GM23338 (cell line): ENCODE measurements around the gene FBXL5. TPM values are rescaled to one million over a fixed set of nuclear protein-coding genes. Genes with fewer than 3 reads are reported as not detected.

Experiments
- ATAC-seq: fragments of 200-7000 bp; cut with Tn5 transposase; 3 replicates; pipeline ENCODE4 v1.9.1; 2020
- DNase-seq: peaks from one replicate; pipeline ENCODE4 v3.0.0-alpha.2; 2015; ENCODE audit warnings: low spot score
- H2AFZ ChIP-seq: fragments of 200-600 bp; sonication (generic); 2 replicates; pipeline ENCODE4 v1.8.0; 2016; ENCODE audit warnings: antibody characterized with exemption, mild to moderate bottlenecking, moderate library complexity
- H3F3A ChIP-seq: fragments of 200-600 bp; sonication (generic); replicated peaks from 2 replicates; pipeline ENCODE4 v1.8.0; 2017; ENCODE audit warnings: antibody characterized with exemption, mixed run types, low read depth
- H3K27ac ChIP-seq: fragments of 200-600 bp; sonication (generic); 2 replicates; pipeline ENCODE4 v1.6.1; 2016; ENCODE audit warnings: low read depth
- H3K27me3 ChIP-seq: fragments of 200-600 bp; sonication (generic); 2 replicates; pipeline ENCODE4 v1.8.0; 2016; ENCODE audit warnings: mild to moderate bottlenecking, mixed run types, moderate library complexity; ENCODE audit not compliant: insufficient read depth
- H3K36me3 ChIP-seq: fragments of 200-600 bp; sonication (generic); 2 replicates; pipeline ENCODE4 v1.8.0; 2016; ENCODE audit warnings: mild to moderate bottlenecking; ENCODE audit not compliant: insufficient read depth
- H3K4me1 ChIP-seq: fragments of 200-600 bp; sonication (generic); 2 replicates; pipeline ENCODE4 v1.8.0; 2016; ENCODE audit warnings: mild to moderate bottlenecking, moderate library complexity; ENCODE audit not compliant: insufficient read depth
- H3K4me2 ChIP-seq: fragments of 200-600 bp; sonication (generic); 2 replicates; pipeline ENCODE4 v1.7.1; 2017; ENCODE audit warnings: mixed run types
- H3K4me3 ChIP-seq: fragments of 200-600 bp; sonication (generic); 2 replicates; pipeline ENCODE4 v1.6.1; 2016; ENCODE audit warnings: mixed run types
- H3K79me2 ChIP-seq: fragments of 200-600 bp; sonication (generic); replicated peaks from 2 replicates; pipeline ENCODE4 v1.8.0; 2017; ENCODE audit warnings: mild to moderate bottlenecking; ENCODE audit not compliant: insufficient read depth
- H3K9me2 ChIP-seq: fragments of 200-600 bp; sonication (generic); 2 replicates; pipeline ENCODE4 v1.8.0; 2017; ENCODE audit not compliant: insufficient read depth
- H4K20me1 ChIP-seq: fragments of 200-600 bp; sonication (generic); replicated peaks from 2 replicates; pipeline ENCODE4 v1.8.0; 2017; ENCODE audit warnings: mild to moderate bottlenecking; ENCODE audit not compliant: insufficient read depth
- H3K27ac Mint-ChIP-seq: 2 replicates; pipeline ENCODE4 v1.8.0; 2020; ENCODE audit warnings: inconsistent platforms, mild to moderate bottlenecking, moderate library complexity, mixed read lengths
- H3K27me3 Mint-ChIP-seq: 3 replicates; pipeline ENCODE4 v1.8.0; 2022; ENCODE audit warnings: low read depth, mild to moderate bottlenecking, moderate library complexity, mixed read lengths, inconsistent platforms; ENCODE audit not compliant: insufficient read depth, poor library complexity
- H3K36me3 Mint-ChIP-seq: 3 replicates; pipeline ENCODE4 v1.8.0; 2021; ENCODE audit warnings: low read depth, mild to moderate bottlenecking, inconsistent platforms, moderate library complexity, mixed read lengths
- H3K4me1 Mint-ChIP-seq: 3 replicates; pipeline ENCODE4 v1.8.0; 2020; ENCODE audit warnings: mild to moderate bottlenecking, inconsistent platforms, mixed read lengths
- H3K4me3 Mint-ChIP-seq: 3 replicates; pipeline ENCODE4 v1.8.0; 2021; ENCODE audit warnings: moderate library complexity, mild to moderate bottlenecking, inconsistent platforms, mixed read lengths
- H3K9me3 Mint-ChIP-seq: 3 replicates; pipeline ENCODE4 v1.8.0; 2020; ENCODE audit warnings: moderate library complexity, mild to moderate bottlenecking, inconsistent platforms, mixed read lengths
- CREB1 ChIP-seq: fragments of 250-450 bp; sonication (Bioruptor Pico); IDR thresholded peaks from 2 replicates; pipeline ENCODE4 v1.5.0; 2020; ENCODE audit warnings: low read depth, mild to moderate bottlenecking, moderate library complexity
- CTCF ChIP-seq, 2 experiments: fragments of 200-600 bp in 1 of 2; sonication (generic) in 1 of 2; conservative IDR thresholded peaks; 2 replicates each; pipeline versions ENCODE4 v1.5.1 to v1.6.1; 2016 to 2017; ENCODE audit warnings: antibody characterized with exemption in 2 of 2, low read depth in 2 of 2, mild to moderate bottlenecking in 2 of 2, moderate library complexity in 1 of 2
- JUNB ChIP-seq: IDR thresholded peaks from one replicate; pipeline ENCODE4 v1.6.1; 2016; ENCODE audit warnings: antibody characterized with exemption; ENCODE audit not compliant: unreplicated experiment
- POLR2AphosphoS5 ChIP-seq: IDR thresholded peaks from 2 replicates; pipeline ENCODE4 v1.6.1; 2016; ENCODE audit warnings: antibody characterized with exemption, low read depth
- REST ChIP-seq: IDR thresholded peaks from one replicate; pipeline ENCODE4 v1.6.1; 2018; ENCODE audit warnings: antibody characterized with exemption; ENCODE audit not compliant: unreplicated experiment
- STAT1 ChIP-seq: IDR thresholded peaks from one replicate; pipeline ENCODE4 v1.6.1; 2016; ENCODE audit warnings: antibody characterized with exemption; ENCODE audit not compliant: unreplicated experiment
- ZNF331 ChIP-seq: fragments of 250-450 bp; sonication (Bioruptor Pico); IDR thresholded peaks from 2 replicates; pipeline ENCODE4 v1.5.0; 2020; ENCODE audit warnings: low read depth, mild to moderate bottlenecking, moderate library complexity
- polyA plus RNA-seq: library from polyadenylated mRNA; unstranded; fragments of >200 nt; fragmentation: Nextera tagmentation; extraction: Ambion mirVana; gene quantifications from 2 replicates; pipeline ENCODE4 v1.2.1, GENCODE V29; 2016
- total RNA-seq: library from RNA; depleted of rRNA; stranded (reverse); fragments of >200 nt; shearing (Covaris generic); gene quantifications from 2 replicates; pipeline ENCODE4 v1.2.3, GENCODE V29; 2014
- TF ChIP-seq, protein P1 (sequence below): fragments of 250-450 bp; sonication (Bioruptor Pico); IDR thresholded peaks from 2 replicates; pipeline ENCODE4 v1.5.0; 2020; ENCODE audit warnings: mild to moderate bottlenecking, moderate library complexity
- TF ChIP-seq, protein P2 (sequence below): IDR thresholded peaks from 2 replicates; pipeline ENCODE4 v1.6.1; 2016; ENCODE audit warnings: antibody characterized with exemption

FBXL5 gene
- total and polyA plus RNA-seq, 2 experiments from 2014 or later = 55.7 to 81.9 TPM

DNA sequence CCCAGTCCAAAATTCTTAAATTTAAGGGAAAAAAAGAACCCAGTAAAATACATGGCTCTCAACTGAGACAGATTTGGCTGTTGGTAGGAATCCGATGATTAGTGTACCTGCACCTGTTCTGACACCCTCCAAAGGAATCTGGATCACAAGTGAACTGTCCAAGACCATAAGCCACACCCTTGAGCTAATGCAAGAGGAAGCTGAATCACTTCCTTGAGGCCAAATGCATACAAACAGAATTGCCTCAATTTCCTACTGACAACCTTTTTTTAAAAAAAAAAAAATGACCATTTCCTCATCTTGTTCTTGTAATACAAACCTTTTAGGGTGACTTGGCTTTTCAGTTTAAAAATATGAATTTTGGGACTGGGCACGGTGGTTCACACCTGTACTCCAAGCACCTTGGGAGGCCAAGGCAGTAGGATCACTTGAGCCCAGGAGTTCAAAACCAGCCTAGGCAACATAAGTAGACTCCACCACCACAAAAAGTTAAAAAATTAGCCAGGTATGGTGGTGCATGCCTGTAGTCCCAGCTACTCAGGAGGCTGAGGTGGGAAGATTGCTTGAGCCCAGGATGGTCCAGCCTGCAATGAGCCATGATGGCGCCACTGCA is 10.7 kb upstream of the FBXL5 start (continued):
- TF ChIP-seq REST = no peak

- no peak overlapping the region for H3K4me3 ChIP-seq
- no peak overlapping the region for H3K4me2 ChIP-seq
- Mint-ChIP-seq H3K27me3 (peaks cover 14% of the 10 kb centered on the region), H3K9me3 (no peaks in the 10 kb centered on the region), H3K27ac (0 out of 2 replicates have a peak overlapping the region, but pooled peaks have one; percentile 48), H3K36me3 (no peaks in the 10 kb centered on the region), H3K4me1 (peaks cover 13% of the 10 kb centered on the region; the same call in 2 of the 3 replicates), H3K4me3 (no peak overlapping the region)
- no peaks in the 10 kb centered on the region for H4K20me1 ChIP-seq
- ATAC-seq = no peak
- no peaks in the 10 kb centered on the region for H3K9me2 ChIP-seq
- H3F3A ChIP-seq = no peaks in the 10 kb centered on the region
- H3K27ac ChIP-seq = no peak overlapping the region
- H3K36me3 ChIP-seq = peaks cover 7% of the 10 kb centered on the region; the same call in 1 of the 2 replicates
- no peaks in the 10 kb centered on the region for H3K27me3 ChIP-seq
- DNase-seq = no peak
- no peaks in the 10 kb centered on the region for H3K79me2 ChIP-seq
- H3K4me1 ChIP-seq = peaks cover 8% of the 10 kb centered on the region; the same call in 1 of the 2 replicates
- no peak overlapping the region for H2AFZ ChIP-seq
- TF ChIP-seq CREB1 (CRISPR knock-in tag) = no peak
- TF ChIP-seq STAT1 = no peak
- TF ChIP-seq CTCF (conservative IDR thresholded peaks at IDR 0.05; ENCODE audit: low read depth in 2 of 2) = no peak
- no peak for TF ChIP-seq JUNB
- TF ChIP-seq POLR2AphosphoS5 = no peak
- no peak for TF ChIP-seq ZNF331 (CRISPR knock-in tag)
- TF ChIP-seq, protein P1, sequence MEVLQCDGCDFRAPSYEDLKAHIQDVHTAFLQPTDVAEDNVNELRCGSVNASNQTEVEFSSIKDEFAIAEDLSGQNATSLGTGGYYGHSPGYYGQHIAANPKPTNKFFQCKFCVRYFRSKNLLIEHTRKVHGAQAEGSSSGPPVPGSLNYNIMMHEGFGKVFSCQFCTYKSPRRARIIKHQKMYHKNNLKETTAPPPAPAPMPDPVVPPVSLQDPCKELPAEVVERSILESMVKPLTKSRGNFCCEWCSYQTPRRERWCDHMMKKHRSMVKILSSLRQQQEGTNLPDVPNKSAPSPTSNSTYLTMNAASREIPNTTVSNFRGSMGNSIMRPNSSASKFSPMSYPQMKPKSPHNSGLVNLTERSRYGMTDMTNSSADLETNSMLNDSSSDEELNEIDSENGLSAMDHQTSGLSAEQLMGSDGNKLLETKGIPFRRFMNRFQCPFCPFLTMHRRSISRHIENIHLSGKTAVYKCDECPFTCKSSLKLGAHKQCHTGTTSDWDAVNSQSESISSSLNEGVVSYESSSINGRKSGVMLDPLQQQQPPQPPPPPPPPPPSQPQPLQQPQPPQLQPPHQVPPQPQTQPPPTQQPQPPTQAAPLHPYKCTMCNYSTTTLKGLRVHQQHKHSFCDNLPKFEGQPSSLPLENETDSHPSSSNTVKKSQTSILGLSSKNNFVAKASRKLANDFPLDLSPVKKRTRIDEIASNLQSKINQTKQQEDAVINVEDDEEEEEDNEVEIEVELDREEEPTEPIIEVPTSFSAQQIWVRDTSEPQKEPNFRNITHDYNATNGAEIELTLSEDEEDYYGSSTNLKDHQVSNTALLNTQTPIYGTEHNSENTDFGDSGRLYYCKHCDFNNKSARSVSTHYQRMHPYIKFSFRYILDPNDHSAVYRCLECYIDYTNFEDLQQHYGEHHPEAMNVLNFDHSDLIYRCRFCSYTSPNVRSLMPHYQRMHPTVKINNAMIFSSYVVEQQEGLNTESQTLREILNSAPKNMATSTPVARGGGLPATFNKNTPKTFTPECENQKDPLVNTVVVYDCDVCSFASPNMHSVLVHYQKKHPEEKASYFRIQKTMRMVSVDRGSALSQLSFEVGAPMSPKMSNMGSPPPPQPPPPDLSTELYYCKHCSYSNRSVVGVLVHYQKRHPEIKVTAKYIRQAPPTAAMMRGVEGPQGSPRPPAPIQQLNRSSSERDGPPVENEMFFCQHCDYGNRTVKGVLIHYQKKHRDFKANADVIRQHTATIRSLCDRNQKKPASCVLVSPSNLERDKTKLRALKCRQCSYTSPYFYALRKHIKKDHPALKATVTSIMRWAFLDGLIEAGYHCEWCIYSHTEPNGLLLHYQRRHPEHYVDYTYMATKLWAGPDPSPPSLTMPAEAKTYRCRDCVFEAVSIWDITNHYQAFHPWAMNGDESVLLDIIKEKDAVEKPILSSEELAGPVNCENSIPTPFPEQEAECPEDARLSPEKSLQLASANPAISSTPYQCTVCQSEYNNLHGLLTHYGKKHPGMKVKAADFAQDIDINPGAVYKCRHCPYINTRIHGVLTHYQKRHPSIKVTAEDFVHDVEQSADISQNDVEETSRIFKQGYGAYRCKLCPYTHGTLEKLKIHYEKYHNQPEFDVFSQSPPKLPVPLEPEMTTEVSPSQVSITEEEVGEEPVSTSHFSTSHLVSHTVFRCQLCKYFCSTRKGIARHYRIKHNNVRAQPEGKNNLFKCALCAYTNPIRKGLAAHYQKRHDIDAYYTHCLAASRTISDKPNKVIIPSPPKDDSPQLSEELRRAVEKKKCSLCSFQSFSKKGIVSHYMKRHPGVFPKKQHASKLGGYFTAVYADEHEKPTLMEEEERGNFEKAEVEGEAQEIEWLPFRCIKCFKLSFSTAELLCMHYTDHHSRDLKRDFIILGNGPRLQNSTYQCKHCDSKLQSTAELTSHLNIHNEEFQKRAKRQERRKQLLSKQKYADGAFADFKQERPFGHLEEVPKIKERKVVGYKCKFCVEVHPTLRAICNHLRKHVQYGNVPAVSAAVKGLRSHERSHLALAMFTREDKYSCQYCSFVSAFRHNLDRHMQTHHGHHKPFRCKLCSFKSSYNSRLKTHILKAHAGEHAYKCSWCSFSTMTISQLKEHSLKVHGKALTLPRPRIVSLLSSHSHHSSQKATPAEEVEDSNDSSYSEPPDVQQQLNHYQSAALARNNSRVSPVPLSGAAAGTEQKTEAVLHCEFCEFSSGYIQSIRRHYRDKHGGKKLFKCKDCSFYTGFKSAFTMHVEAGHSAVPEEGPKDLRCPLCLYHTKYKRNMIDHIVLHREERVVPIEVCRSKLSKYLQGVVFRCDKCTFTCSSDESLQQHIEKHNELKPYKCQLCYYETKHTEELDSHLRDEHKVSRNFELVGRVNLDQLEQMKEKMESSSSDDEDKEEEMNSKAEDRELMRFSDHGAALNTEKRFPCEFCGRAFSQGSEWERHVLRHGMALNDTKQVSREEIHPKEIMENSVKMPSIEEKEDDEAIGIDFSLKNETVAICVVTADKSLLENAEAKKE (CRISPR knock-in tag) = no peak
- TF ChIP-seq, protein P2, sequence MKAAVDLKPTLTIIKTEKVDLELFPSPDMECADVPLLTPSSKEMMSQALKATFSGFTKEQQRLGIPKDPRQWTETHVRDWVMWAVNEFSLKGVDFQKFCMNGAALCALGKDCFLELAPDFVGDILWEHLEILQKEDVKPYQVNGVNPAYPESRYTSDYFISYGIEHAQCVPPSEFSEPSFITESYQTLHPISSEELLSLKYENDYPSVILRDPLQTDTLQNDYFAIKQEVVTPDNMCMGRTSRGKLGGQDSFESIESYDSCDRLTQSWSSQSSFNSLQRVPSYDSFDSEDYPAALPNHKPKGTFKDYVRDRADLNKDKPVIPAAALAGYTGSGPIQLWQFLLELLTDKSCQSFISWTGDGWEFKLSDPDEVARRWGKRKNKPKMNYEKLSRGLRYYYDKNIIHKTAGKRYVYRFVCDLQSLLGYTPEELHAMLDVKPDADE = no peak
These were observed 4.8 kb upstream of the FBXL5 start for GRCh38 chr4:15659768-15660570.
